GM23248 (cell line): ENCODE data around the gene AKT3. TPM values are rescaled to one million over a fixed set of nuclear protein-coding genes. Genes with fewer than 3 reads are reported as not detected.
A peak's percentile ranks its signal among the peaks of the same experiment; 100 is the strongest.

ENCODE experiments used
- DNase-seq: peaks from one replicate; pipeline ENCODE4 v3.0.0-alpha.2; 2015
- H2AFZ ChIP-seq: fragments of 200-600 bp; sonication (generic); 2 replicates; pipeline ENCODE4 v1.6.1; 2016; ENCODE audit warnings: antibody characterized with exemption
- H3F3A ChIP-seq: fragments of 200-600 bp; sonication (generic); 2 replicates; pipeline ENCODE4 v1.6.1; 2016; ENCODE audit warnings: mild to moderate bottlenecking, antibody characterized with exemption, mixed run types; ENCODE audit not compliant: insufficient read depth
- H3K27ac ChIP-seq: fragments of 200-600 bp; sonication (generic); 2 replicates; pipeline ENCODE4 v1.5.1; 2016; ENCODE audit warnings: mild to moderate bottlenecking
- H3K27me3 ChIP-seq: fragments of 200-600 bp; sonication (generic); replicated peaks from 2 replicates; pipeline ENCODE4 v1.6.1; 2016; ENCODE audit warnings: mild to moderate bottlenecking; ENCODE audit not compliant: insufficient read depth
- H3K36me3 ChIP-seq: fragments of 200-600 bp; sonication (generic); 2 replicates; pipeline ENCODE4 v1.6.1; 2016; ENCODE audit warnings: low read depth, mild to moderate bottlenecking
- H3K4me1 ChIP-seq: fragments of 200-600 bp; sonication (generic); 2 replicates; pipeline ENCODE4 v1.6.1; 2016; ENCODE audit warnings: mild to moderate bottlenecking; ENCODE audit not compliant: insufficient read depth
- H3K4me2 ChIP-seq: fragments of 200-600 bp; sonication (generic); one replicate; pipeline ENCODE4 v1.6.1; 2016; ENCODE audit warnings: mild to moderate bottlenecking; ENCODE audit not compliant: unreplicated experiment
- H3K4me3 ChIP-seq: fragments of 200-600 bp; sonication (generic); 2 replicates; pipeline ENCODE4 v1.5.1; 2016; ENCODE audit warnings: mild to moderate bottlenecking
- H3K79me2 ChIP-seq: fragments of 200-600 bp; sonication (generic); 2 replicates; pipeline ENCODE4 v1.6.1; 2016; ENCODE audit warnings: mild to moderate bottlenecking; ENCODE audit not compliant: insufficient read depth
- H3K9ac ChIP-seq: fragments of 200-600 bp; sonication (generic); 2 replicates; pipeline ENCODE4 v1.6.1; 2016; ENCODE audit warnings: mild to moderate bottlenecking
- H3K9me2 ChIP-seq: fragments of 200-600 bp; sonication (generic); 2 replicates; pipeline ENCODE4 v1.6.1; 2016; ENCODE audit warnings: mixed run types, mild to moderate bottlenecking, moderate library complexity; ENCODE audit not compliant: insufficient read depth
- H3K9me3 ChIP-seq: fragments of 200-600 bp; sonication (generic); one replicate; pipeline ENCODE4 v1.6.1; 2017; ENCODE audit warnings: low read depth
- H4K20me1 ChIP-seq: fragments of 200-600 bp; sonication (generic); 2 replicates; pipeline ENCODE4 v1.6.0; 2016; ENCODE audit not compliant: insufficient read depth
- EZH2 ChIP-seq: fragments of 200-600 bp; sonication (generic); IDR thresholded peaks from 2 replicates; pipeline ENCODE4 v1.6.1; 2018; ENCODE audit warnings: antibody characterized with exemption, mild to moderate bottlenecking; ENCODE audit not compliant: insufficient read depth, poor library complexity, severe bottlenecking
- EZH2phosphoT487 ChIP-seq: fragments of 200-600 bp; sonication (generic); IDR thresholded peaks from 2 replicates; pipeline ENCODE4 v1.6.1; 2018; ENCODE audit warnings: antibody characterized with exemption, moderate library complexity, mild to moderate bottlenecking, low read depth; ENCODE audit not compliant: insufficient read depth
- WGBS, 2 experiments: methylation state at CpG; one replicate each; pipeline ENCODE4 v1.1.6; 2015 to 2017; ENCODE audit warnings: low lambda C conversion rate in 2 of 2, low coverage in 1 of 2; ENCODE audit errors: missing lambda C conversion rate in 2 of 2; 5-methylcytosine and 5-hydroxymethylcytosine counted together
- in situ Hi-C: fragments of 300-500 bp; cut with MboI; formaldehyde crosslinking; loops from 2 replicates; pipeline ENCODE4 v1.15.0; 2020
- polyA plus RNA-seq: library from polyadenylated mRNA; unstranded; fragments of >200 nt; fragmentation: Nextera tagmentation; extraction: Ambion mirVana; gene quantifications from 2 replicates; pipeline ENCODE4 v1.2.1, GENCODE V29; 2016
- total RNA-seq: library from RNA; depleted of rRNA; stranded (reverse); fragments of >200 nt; shearing (Covaris generic); gene quantifications from 2 replicates; pipeline ENCODE4 v1.2.3, GENCODE V29; 2014

The AKT3 gene
- total and polyA plus RNA-seq, 2 experiments from 2014 or later = 9.1 to 31.2 TPM

DNA sequence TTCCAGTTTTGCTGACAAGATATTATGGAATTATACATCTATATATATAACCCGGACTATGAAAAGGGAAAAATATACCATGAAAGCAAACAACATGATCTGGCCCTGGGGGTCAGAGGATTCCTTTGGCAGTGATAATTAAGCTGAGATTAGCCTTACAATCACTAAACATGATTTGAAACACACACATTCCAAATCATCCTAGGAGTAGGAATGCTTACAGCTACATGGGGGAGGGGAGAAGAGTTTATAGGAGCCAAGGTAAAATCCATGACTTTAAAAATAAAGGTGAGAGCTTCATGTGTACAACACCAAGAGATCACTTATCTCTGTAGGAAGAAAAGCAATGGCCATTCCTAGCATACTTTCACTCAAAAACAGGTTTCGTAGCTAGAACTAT lies 57.6 kb downstream of the AKT3 start:
- H3K9me3 ChIP-seq = no peaks in the 10 kb centered on the region
- H3K79me2 ChIP-seq = peaks cover 98% of the 10 kb centered on the region
- DNase-seq = no peak
- H3K27me3 ChIP-seq = no peaks in the 10 kb centered on the region
- no peaks in the 10 kb centered on the region for H3K9me2 ChIP-seq
- H3K27ac ChIP-seq = no peak overlapping the region
- H3K36me3 ChIP-seq = no peaks in the 10 kb centered on the region
- no peaks in the 10 kb centered on the region for H4K20me1 ChIP-seq
- WGBS, 2 experiments = 98% methylated on average over 2 of the region's 2 CpGs
- in situ Hi-C loops = no loop called here
- H3K4me2 ChIP-seq = no peak overlapping the region
- no peak overlapping the region for H3K9ac ChIP-seq
- TF ChIP-seq EZH2 (no peak), EZH2phosphoT487 (no peak)
- H3F3A ChIP-seq = peaks cover 4% of the 10 kb centered on the region; the same call in 1 of the 2 replicates
- H3K4me3 ChIP-seq = no peak overlapping the region
- H3K4me1 ChIP-seq = peaks cover 20% of the 10 kb centered on the region; the same call in 1 of the 2 replicates
- no peak overlapping the region for H2AFZ ChIP-seq

DNA sequence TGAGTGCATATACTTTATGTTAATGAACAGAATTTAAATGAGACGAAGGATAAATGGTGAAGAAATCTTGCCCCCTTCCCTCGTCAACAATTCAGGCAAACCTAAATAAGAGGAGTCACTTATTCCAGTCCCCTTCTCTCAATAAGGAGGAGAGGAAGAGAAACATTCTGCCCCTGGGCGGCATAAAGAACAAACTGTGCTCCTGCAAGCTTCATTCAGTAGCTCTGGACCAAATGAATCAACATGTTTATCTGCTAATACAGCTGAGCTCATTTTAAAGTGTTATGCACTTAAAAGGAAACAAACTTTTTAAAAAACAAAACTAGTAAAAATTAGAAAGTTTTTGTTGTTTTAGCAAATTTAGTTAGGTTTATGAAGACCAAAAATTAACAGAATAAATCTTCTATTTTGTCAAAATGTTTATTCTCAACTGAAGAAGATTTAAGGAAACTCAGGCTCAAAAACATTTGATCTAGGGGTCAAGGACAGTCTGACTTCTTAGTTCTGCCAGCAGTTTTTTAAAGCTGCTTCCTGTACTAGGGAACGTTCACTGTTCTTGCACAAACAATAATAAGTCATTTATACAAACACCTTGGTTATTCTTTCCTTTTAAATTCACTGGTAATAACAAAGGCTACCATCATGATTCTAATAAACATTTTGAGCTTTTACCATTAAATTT lies 58.3 kb downstream of the AKT3 start:
- 47 to 52% methylated on average over 4 of the region's 4 CpGs for WGBS, 2 experiments
- no peaks in the 10 kb centered on the region for H3F3A ChIP-seq
- no peak overlapping the region for H3K27ac ChIP-seq
- H3K4me1 ChIP-seq = peaks cover 20% of the 10 kb centered on the region; the same call in 1 of the 2 replicates
- no peak overlapping the region for H3K9ac ChIP-seq
- H3K27me3 ChIP-seq = no peaks in the 10 kb centered on the region
- no peaks in the 10 kb centered on the region for H3K9me3 ChIP-seq
- no peaks in the 10 kb centered on the region for H3K9me2 ChIP-seq
- no peaks in the 10 kb centered on the region for H4K20me1 ChIP-seq
- DNase-seq = peak; percentile 12
- H3K36me3 ChIP-seq = no peaks in the 10 kb centered on the region
- no peak overlapping the region for H2AFZ ChIP-seq
- TF ChIP-seq EZH2 (no peak), EZH2phosphoT487 (no peak)
- in situ Hi-C loops = no loop called here
- H3K4me2 ChIP-seq = peak overlapping the region; percentile 1
- no peak overlapping the region for H3K4me3 ChIP-seq
- peaks cover 98% of the 10 kb centered on the region for H3K79me2 ChIP-seq

DNA sequence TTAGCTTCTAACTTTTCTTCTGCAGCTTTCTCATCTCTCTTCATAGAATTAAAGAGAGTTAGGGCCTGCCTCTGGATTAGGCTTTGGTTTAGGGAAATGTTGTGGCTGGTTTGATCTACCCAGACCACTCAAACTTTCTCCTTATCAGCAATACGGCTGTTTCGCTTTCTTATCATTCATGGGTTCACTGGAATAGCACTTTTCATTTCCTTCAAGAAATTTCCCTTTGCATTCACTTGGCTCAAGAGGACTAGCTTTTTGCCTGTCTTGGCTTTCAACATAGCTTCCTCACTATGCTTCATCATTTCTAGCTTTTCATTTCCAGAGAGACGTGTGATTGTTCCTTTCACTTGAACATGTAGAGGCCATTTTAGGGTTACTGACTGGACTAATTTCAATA lies 59.6 kb downstream of the AKT3 start:
- H3K79me2 ChIP-seq = peaks cover 99% of the 10 kb centered on the region
- H3K4me2 ChIP-seq = no peak overlapping the region
- H3K9ac ChIP-seq = no peak overlapping the region
- no peak overlapping the region for H3K4me3 ChIP-seq
- WGBS, 2 experiments = 97 to 98% methylated on average over 3 of the region's 3 CpGs
- H3K9me3 ChIP-seq = no peaks in the 10 kb centered on the region
- H3F3A ChIP-seq = no peaks in the 10 kb centered on the region
- no peaks in the 10 kb centered on the region for H4K20me1 ChIP-seq
- no peaks in the 10 kb centered on the region for H3K9me2 ChIP-seq
- no peak overlapping the region for H3K27ac ChIP-seq
- H3K27me3 ChIP-seq = no peaks in the 10 kb centered on the region
- in situ Hi-C loops = no loop called here
- H3K36me3 ChIP-seq = no peaks in the 10 kb centered on the region
- no peak for DNase-seq
- peaks cover 20% of the 10 kb centered on the region; the same call in 1 of the 2 replicates for H3K4me1 ChIP-seq
- TF ChIP-seq EZH2 = no peak
- no peak for TF ChIP-seq EZH2phosphoT487
- H2AFZ ChIP-seq = no peak overlapping the region

DNA sequence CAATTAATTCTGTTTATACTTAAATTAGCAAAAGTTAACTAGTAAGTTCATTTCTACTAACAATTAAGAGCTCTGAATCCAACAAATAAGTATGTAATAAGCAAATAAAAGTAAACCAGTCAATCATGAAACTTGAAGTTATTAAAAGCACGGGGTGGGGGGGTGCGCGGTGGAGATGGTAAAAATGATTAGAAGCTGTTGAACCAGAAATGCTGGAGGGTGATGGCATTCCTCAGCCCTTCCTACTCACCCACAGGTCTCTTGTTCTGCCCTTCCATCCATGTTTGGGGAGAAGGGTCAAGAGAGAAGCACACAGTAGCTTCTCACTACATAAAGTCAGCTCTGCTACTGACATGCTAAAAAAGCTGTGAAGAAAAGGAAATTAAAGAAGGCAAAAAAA lies 63.5 kb downstream of the AKT3 start:
- no peak for DNase-seq
- H3F3A ChIP-seq = no peaks in the 10 kb centered on the region
- H3K9me2 ChIP-seq = no peaks in the 10 kb centered on the region
- H3K4me2 ChIP-seq = no peak overlapping the region
- no peak overlapping the region for H2AFZ ChIP-seq
- H3K36me3 ChIP-seq = no peaks in the 10 kb centered on the region
- no peak overlapping the region for H3K4me3 ChIP-seq
- no peak overlapping the region for H3K27ac ChIP-seq
- in situ Hi-C loops = no loop called here
- peaks cover 99% of the 10 kb centered on the region for H3K79me2 ChIP-seq
- H3K9me3 ChIP-seq = no peaks in the 10 kb centered on the region
- no peaks in the 10 kb centered on the region for H4K20me1 ChIP-seq
- no peaks in the 10 kb centered on the region for H3K27me3 ChIP-seq
- TF ChIP-seq EZH2phosphoT487 (no peak), EZH2 (no peak)
- peaks cover 3% of the 10 kb centered on the region; the same call in 1 of the 2 replicates for H3K4me1 ChIP-seq
- WGBS, 2 experiments = 99 to 100% methylated on average over 3 of the region's 3 CpGs
- H3K9ac ChIP-seq = no peak overlapping the region

DNA sequence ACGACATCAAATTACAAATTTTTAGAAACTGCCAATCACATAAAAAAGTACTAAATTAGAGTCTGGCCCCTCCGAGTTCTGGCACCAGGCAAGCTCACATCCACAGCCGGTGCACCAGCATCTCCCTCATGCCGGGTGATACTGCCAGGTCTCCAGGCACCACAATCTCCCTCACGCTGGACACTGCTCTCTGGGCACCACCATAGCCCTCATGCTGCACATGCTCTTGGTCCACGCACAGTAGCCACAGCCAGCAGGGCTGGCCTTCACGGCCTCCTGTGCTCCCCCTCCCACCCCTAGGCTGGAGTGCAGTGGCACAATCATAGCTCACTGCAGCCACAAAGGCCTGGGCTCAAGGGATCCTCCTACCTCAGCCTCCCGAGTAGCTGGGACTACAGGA lies 65.5 kb downstream of the AKT3 start:
- no peak for TF ChIP-seq EZH2phosphoT487
- no peak for TF ChIP-seq EZH2
- Histone ChIP-seq H3K79me2 (peaks cover 96% of the 10 kb centered on the region), H3K9me3 (no peaks in the 10 kb centered on the region)

More for the DNA sequence above, 65.5 kb downstream of the AKT3 start:
- Histone ChIP-seq H3K4me3 (no peak overlapping the region), H3K27me3 (no peaks in the 10 kb centered on the region), H2AFZ (no peak overlapping the region), H3F3A (no peaks in the 10 kb centered on the region), H3K9me2 (no peaks in the 10 kb centered on the region), H3K4me2 (no peak overlapping the region), H4K20me1 (no peaks in the 10 kb centered on the region), H3K9ac (no peak overlapping the region), H3K27ac (no peak overlapping the region), H3K4me1 (no peaks in the 10 kb centered on the region), H3K36me3 (no peaks in the 10 kb centered on the region)
- in situ Hi-C loops = no loop called here
- DNase-seq = no peak
- WGBS, 2 experiments = 94 to 96% methylated on average over 8 of the region's 8 CpGs
